Small intestine (tissue), 7 donors: Measurements from ENCODE around the gene CREM. TPM values are rescaled to one million over a fixed set of nuclear protein-coding genes. Genes with fewer than 3 reads are reported as not detected.

Source experiments
- DNase-seq, 2 donors: peaks; one replicate each; pipeline versions ENCODE4 v3.0.0 to v3.0.0-alpha.2; 2013
- FAIRE-seq: peaks from 2 replicates; lab custom pipeline; 2012; peaks lifted over from hg19 to GRCh38; lab: Jason Lieb, UNC
- H3K27ac ChIP-seq, 3 donors: one replicate each; pipeline ENCODE4 v1.5.1; 2013; ENCODE audit warnings: low read length in 2 of 3, mild to moderate bottlenecking in 2 of 3, control low read depth in 1 of 3, inconsistent platforms in 1 of 3, low read depth in 1 of 3, moderate library complexity in 1 of 3
- H3K27me3 ChIP-seq, 3 donors: one replicate each; pipeline ENCODE4 v1.6.1; 2013; ENCODE audit warnings: low read length in 3 of 3, inconsistent platforms in 1 of 3; ENCODE audit not compliant: control insufficient read depth in 3 of 3, insufficient read depth in 3 of 3
- H3K36me3 ChIP-seq, 3 donors: one replicate each; pipeline ENCODE4 v1.6.1; 2013; ENCODE audit warnings: low read length in 3 of 3, inconsistent platforms in 1 of 3, low read depth in 1 of 3, mild to moderate bottlenecking in 1 of 3, moderate library complexity in 1 of 3; ENCODE audit not compliant: control insufficient read depth in 3 of 3, insufficient read depth in 2 of 3
- H3K4me1 ChIP-seq, 3 donors: one replicate each; pipeline ENCODE4 v1.6.1; 2013; ENCODE audit warnings: low read length in 2 of 3, inconsistent platforms in 1 of 3, low read depth in 1 of 3, mild to moderate bottlenecking in 1 of 3, moderate library complexity in 1 of 3; ENCODE audit not compliant: control insufficient read depth in 3 of 3, insufficient read depth in 2 of 3
- H3K4me3 ChIP-seq, 3 donors: one replicate each; pipeline ENCODE4 v1.5.1; 2013; ENCODE audit warnings: low read length in 3 of 3, control low read depth in 1 of 3, inconsistent platforms in 1 of 3, low read depth in 1 of 3, mild to moderate bottlenecking in 1 of 3, moderate library complexity in 1 of 3
- H3K9me3 ChIP-seq, 2 donors: one replicate each; pipeline ENCODE4 v1.6.1; 2013; ENCODE audit warnings: low read depth in 1 of 2, low read length in 1 of 2; ENCODE audit not compliant: control insufficient read depth in 2 of 2, insufficient read depth in 1 of 2
- WGBS, 3 donors: extraction: QIAGEN DNeasy Blood & Tissue Kit; methylation state at CpG; one replicate each; pipeline ENCODE4 v1.1.7; 2013; 5-methylcytosine and 5-hydroxymethylcytosine counted together
- polyA plus RNA-seq, 4 donors: library from polyadenylated mRNA; stranded (reverse) in 3 of 4; unstranded in 1 of 4; fragments of 200-250 nt in 3 of 4; fragments of 120-200 nt in 1 of 4; gene quantifications; one replicate each; pipeline versions ENCODE4 v1.2.1 to v1.2.3, GENCODE V29; 2013
- donor health status: healthy with polysubstance abuse.
- donor health status: control.
- donor health status: control.
- donor health status: Bipolar disorder and iron deficiency.
- donor health status: healthy.

The CREM gene
- polyA plus RNA-seq, 4 donors = 13.2 to 27.6 (median 22.7) TPM

DNA sequence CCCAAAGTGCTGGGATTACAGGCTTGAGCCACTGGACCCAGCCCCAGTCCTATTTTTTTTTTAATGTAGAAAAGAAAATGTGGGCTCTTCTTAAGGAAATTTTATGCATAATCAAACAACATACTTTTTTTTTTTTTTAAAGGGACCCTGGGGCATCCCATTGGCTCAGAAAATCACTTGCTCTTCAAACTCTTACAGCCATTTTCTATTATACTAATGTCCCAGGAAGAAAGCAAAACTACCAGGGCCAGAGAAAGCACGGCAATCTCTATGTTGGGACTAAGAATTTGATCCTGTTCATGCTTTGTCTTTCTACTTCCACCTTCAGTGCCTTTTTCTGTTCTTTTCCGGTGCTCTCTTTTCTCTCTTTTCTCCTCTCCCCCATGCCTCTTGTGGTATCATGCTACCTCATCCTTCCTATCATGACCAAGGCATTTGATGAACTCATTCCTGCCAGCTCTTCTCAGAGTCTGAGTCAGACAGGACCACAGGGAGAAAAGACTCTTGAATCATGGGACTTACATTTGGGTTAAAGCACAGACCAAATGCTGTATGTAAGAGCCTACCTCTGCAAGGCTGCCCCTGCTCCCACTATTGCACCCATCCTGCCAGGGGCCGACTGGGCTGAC lies 133.2 kb downstream of the CREM start:
- 64 to 81% (median 69%) methylated on average over 3 of the region's 3 CpGs for WGBS, 3 donors
- Histone ChIP-seq H3K4me1 (no peaks in the 10 kb centered on the region), H3K9me3 (peaks cover 0 to 10% of the 10 kb centered on the region in 2 donors), H3K27ac (no peak overlapping the region), H3K4me3 (no peak overlapping the region), H3K36me3 (no peaks in the 10 kb centered on the region), H3K27me3 (peaks cover 0 to 3% (median 0%) of the 10 kb centered on the region in 3 donors)
- no peak for FAIRE-seq
- no peak for DNase-seq

DNA sequence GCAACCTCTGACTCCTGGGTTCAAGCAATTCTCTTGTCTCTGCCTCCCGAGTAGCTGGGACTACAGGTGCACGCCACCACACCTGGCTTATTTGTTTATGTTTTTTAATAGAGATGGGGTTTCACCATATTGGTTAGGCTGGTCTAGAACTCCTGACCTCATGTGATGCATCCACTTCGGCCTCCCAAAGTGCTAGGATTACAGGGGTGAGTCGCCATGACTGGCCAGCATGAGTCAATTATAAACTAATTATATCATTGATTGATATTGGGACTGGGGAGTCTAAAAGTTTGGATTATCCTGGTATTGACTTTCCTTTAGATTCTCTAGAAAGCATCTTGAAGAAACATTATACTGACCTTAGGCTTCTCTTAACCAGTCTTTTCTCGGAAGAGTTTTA lies 135.8 kb downstream of the CREM start:
- no peak overlapping the region for H3K4me3 ChIP-seq
- 90 to 95% (median 95%) methylated on average over 5 of the region's 5 CpGs for WGBS, 3 donors
- peaks cover 0 to 3% (median 0%) of the 10 kb centered on the region in 3 donors for H3K4me1 ChIP-seq
- FAIRE-seq (no peak), DNase-seq (no peak)
- H3K36me3 ChIP-seq = no peaks in the 10 kb centered on the region
- peaks cover 0 to 6% of the 10 kb centered on the region in 2 donors for H3K9me3 ChIP-seq
- H3K27me3 ChIP-seq = peaks cover 0 to under 1% (median 0%) of the 10 kb centered on the region in 3 donors
- no peak overlapping the region for H3K27ac ChIP-seq

Other genes starting within 250 kb of the CREM start
- 10 to 100 TPM in 3 of 4 donors, 1 to 10 TPM in 1; 9.2 to 32.0 (median 12.7) TPM for gene CUL2, start 36.5 kb upstream of the CREM start, polyA plus RNA-seq
- 10 to 100 TPM; 26.7 to 50.2 (median 32.3) TPM for gene CCNY, start 209.7 kb downstream of the CREM start, polyA plus RNA-seq